Loucy (cell line): Measurements from ENCODE around the gene TPRX2.

Source experiments
- EZH2phosphoT487 ChIP-seq: fragments of 200-600 bp; IDR thresholded peaks from 2 replicates; pipeline ENCODE4 v1.6.1; 2018; ENCODE audit warnings: antibody characterized with exemption, mild to moderate bottlenecking, moderate library complexity, borderline replicate concordance
- TF ChIP-seq, protein P1 (sequence below): fragments of 200-600 bp; sonication (generic); conservative IDR thresholded peaks from 2 replicates; pipeline ENCODE4 v1.5.1; 2014; ENCODE audit warnings: mild to moderate bottlenecking, antibody characterized with exemption, low read length

- TF ChIP-seq, protein P1, sequence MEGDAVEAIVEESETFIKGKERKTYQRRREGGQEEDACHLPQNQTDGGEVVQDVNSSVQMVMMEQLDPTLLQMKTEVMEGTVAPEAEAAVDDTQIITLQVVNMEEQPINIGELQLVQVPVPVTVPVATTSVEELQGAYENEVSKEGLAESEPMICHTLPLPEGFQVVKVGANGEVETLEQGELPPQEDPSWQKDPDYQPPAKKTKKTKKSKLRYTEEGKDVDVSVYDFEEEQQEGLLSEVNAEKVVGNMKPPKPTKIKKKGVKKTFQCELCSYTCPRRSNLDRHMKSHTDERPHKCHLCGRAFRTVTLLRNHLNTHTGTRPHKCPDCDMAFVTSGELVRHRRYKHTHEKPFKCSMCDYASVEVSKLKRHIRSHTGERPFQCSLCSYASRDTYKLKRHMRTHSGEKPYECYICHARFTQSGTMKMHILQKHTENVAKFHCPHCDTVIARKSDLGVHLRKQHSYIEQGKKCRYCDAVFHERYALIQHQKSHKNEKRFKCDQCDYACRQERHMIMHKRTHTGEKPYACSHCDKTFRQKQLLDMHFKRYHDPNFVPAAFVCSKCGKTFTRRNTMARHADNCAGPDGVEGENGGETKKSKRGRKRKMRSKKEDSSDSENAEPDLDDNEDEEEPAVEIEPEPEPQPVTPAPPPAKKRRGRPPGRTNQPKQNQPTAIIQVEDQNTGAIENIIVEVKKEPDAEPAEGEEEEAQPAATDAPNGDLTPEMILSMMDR: no peak
- TF ChIP-seq EZH2phosphoT487: no peak
Measured at GRCh38 chr19:47854459-47854858, 4.6 kb upstream of the TPRX2 start.
